ENCODE results near the gene METTL16. TPM values are rescaled to one million over a fixed set of nuclear protein-coding genes. Genes with fewer than 3 reads are reported as not detected.

METTL16 gene
- total RNA-seq, 4 donors from 2014 or later, result 16.1 to 141 (median 19.8) TPM

DNA sequence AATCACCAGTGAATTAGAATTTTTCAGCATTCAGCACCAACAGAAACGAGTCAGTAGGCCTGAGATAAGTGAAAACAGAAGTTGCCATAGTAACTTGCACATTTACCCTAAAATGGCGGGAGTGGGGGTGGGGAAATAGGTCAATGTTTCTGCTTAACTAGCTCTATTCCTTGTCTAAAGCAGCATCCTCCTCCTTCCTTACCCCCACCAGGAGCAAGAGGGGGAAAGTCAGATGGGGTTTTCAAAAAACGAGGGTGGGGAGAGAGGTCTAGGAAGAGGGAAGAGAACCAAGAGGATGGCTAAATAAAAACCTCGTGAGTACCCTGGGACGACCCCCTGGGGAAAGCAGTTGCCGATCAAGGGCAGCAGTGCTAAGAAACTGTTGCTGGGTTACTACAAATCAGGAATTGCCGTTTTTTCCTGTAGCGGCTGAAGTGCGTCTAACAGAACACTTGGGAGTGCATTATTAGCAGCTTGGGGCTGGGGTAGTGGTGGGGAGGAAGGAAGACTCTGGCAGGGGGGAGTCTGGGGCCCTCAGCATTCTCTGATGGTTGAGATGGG is 76.4 kb downstream of the METTL16 start:
- H3K27ac ChIP-seq, result no peak overlapping the region
- H3K27me3 ChIP-seq, result no peaks in the 10 kb centered on the region
- H3K36me3 ChIP-seq, result peaks cover 0 to 36% (median 15%) of the 10 kb centered on the region in 4 donors
- no peak for DNase-seq
- H3K9me3 ChIP-seq, result no peaks in the 10 kb centered on the region
- no peak for TF ChIP-seq POLR2AphosphoS5 (IDR thresholded peaks at IDR 0.05)
- no peak for TF ChIP-seq EP300 (IDR thresholded peaks at IDR 0.05; ENCODE audit: low read depth)
- TF ChIP-seq POLR2A (IDR thresholded peaks at IDR 0.05), result no peak
- TF ChIP-seq, protein P1, sequence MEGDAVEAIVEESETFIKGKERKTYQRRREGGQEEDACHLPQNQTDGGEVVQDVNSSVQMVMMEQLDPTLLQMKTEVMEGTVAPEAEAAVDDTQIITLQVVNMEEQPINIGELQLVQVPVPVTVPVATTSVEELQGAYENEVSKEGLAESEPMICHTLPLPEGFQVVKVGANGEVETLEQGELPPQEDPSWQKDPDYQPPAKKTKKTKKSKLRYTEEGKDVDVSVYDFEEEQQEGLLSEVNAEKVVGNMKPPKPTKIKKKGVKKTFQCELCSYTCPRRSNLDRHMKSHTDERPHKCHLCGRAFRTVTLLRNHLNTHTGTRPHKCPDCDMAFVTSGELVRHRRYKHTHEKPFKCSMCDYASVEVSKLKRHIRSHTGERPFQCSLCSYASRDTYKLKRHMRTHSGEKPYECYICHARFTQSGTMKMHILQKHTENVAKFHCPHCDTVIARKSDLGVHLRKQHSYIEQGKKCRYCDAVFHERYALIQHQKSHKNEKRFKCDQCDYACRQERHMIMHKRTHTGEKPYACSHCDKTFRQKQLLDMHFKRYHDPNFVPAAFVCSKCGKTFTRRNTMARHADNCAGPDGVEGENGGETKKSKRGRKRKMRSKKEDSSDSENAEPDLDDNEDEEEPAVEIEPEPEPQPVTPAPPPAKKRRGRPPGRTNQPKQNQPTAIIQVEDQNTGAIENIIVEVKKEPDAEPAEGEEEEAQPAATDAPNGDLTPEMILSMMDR (IDR thresholded peaks at IDR 0.05), result no peak
- H3K4me3 ChIP-seq, result no peak overlapping the region
- H3K4me1 ChIP-seq, result no peaks in the 10 kb centered on the region
- 61 to 68% methylated on average over 4 to 9 of the region's 9 CpGs for WGBS, 2 donors (ENCODE audit: low coverage in 1 of 2)
- intact Hi-C loops (cut with DNase I; ENCODE audit: low total_unique reads), result no loop called here
- in situ Hi-C loops (cut with MboI; ENCODE audit: low pct_ligation_motif_present in 1 of 4, low pct_unique_long_range_greater_than_20kb in 1 of 4, low sequenced_read_pairs in 3 of 4), result no loop called here

DNA sequence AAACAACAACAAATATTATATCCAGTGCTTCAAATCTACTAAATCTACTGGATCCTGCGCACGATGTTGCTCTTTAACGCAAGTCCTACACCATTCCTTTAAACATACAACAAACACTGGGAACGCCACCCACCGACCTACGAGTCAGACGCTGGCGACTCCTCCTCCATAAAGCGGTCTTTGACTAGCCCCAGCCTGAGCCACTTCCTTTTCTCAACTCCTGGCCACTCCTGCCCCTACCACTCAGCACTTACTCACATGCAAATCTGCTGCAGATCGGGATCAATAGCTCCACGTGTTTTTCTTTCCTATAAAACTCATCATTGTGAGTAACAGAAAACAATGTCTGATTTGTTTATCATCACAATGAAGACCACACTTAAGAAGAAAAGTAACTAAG is 78.0 kb downstream of the METTL16 start:
- Histone ChIP-seq H3K9me3 (no peaks in the 10 kb centered on the region), H3K4me3 (no peak overlapping the region), H3K27ac (no peak overlapping the region), H3K27me3 (no peaks in the 10 kb centered on the region), H3K36me3 (peaks cover 0 to 31% (median 9%) of the 10 kb centered on the region in 4 donors), H3K4me1 (no peaks in the 10 kb centered on the region)
- in situ Hi-C loops (cut with MboI; ENCODE audit: low pct_ligation_motif_present in 1 of 4, low pct_unique_long_range_greater_than_20kb in 1 of 4, low sequenced_read_pairs in 3 of 4), result no loop called here
- intact Hi-C loops (cut with DNase I; ENCODE audit: low total_unique reads), result no loop called here
- no peak for DNase-seq
- no peak for TF ChIP-seq EP300 (IDR thresholded peaks at IDR 0.05; ENCODE audit: low read depth)
- TF ChIP-seq, protein P1 (IDR thresholded peaks at IDR 0.05), result no peak
- no peak for TF ChIP-seq POLR2AphosphoS5 (IDR thresholded peaks at IDR 0.05)
- no peak for TF ChIP-seq POLR2A (IDR thresholded peaks at IDR 0.05)
- 77 to 82% methylated on average over 6 to 11 of the region's 11 CpGs for WGBS, 2 donors (ENCODE audit: low coverage in 1 of 2)

DNA sequence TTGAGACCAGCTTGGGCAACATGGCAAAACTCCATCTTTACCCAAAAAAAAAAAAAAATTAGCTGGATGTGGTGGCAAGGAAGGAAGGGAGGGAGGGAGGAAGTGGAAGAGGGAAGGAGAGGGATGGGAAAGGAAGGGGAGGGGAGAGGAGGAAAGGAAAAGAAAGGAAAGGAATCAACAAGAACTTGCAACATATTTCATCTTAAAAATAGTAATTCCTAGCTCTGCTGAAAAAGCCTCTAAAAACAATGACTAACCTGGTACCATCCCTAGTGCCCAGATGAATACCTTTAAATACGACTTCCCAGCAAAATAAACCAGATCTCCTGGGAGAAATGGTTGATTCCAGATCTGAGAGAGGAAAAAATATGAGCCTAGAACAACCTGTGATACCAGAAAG is 83.8 kb downstream of the METTL16 start:
- 94 to 100% methylated on average over 1 of the region's 1 CpG for WGBS, 2 donors (ENCODE audit: low coverage in 1 of 2)
- intact Hi-C loops (cut with DNase I; ENCODE audit: low total_unique reads), result no loop called here
- in situ Hi-C loops (cut with MboI; ENCODE audit: low pct_ligation_motif_present in 1 of 4, low pct_unique_long_range_greater_than_20kb in 1 of 4, low sequenced_read_pairs in 3 of 4), result loop anchor here in 1 of 4 donors (10.0 kb wide), 1 partner anchor 53 kb away; no protein-coding TSS in a partner anchor
- no peak for DNase-seq
- Histone ChIP-seq H3K9me3 (no peaks in the 10 kb centered on the region), H3K27me3 (no peaks in the 10 kb centered on the region), H3K4me1 (no peaks in the 10 kb centered on the region), H3K36me3 (peaks cover 0 to 8% (median 0%) of the 10 kb centered on the region in 4 donors), H3K4me3 (no peak overlapping the region), H3K27ac (no peak overlapping the region)
- TF ChIP-seq, protein P1 (IDR thresholded peaks at IDR 0.05), result no peak

DNA sequence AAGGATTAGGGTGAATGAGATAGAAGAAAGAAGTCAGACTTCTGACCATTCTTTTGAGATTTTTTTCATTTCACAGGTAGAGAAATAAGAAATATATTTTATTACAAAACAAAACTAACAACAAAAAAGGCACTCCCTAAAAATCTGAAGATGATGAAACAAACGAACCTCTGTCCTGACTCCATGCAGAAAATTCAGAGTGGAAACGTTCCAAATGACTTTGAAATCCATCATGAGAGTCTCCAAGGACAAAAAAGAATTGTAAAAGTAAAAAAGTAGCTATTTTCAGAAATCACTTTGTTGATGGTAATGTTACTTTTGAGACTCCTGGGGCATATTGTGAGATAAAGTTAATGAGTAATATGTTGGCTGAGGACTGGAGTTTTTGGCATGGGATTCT is 84.5 kb downstream of the METTL16 start:
- WGBS, 2 donors (ENCODE audit: low coverage in 1 of 2), result 64 to 74% methylated on average over 2 of the region's 2 CpGs
- Histone ChIP-seq H3K36me3 (peaks cover 0 to 3% (median 0%) of the 10 kb centered on the region in 4 donors), H3K4me3 (no peak overlapping the region), H3K27me3 (no peaks in the 10 kb centered on the region), H3K9me3 (no peaks in the 10 kb centered on the region), H3K4me1 (no peaks in the 10 kb centered on the region), H3K27ac (no peak overlapping the region)
- TF ChIP-seq, protein P1 (IDR thresholded peaks at IDR 0.05), result no peak
- TF ChIP-seq POLR2AphosphoS5 (IDR thresholded peaks at IDR 0.05), result no peak
- TF ChIP-seq POLR2A (IDR thresholded peaks at IDR 0.05), result no peak
- TF ChIP-seq EP300 (IDR thresholded peaks at IDR 0.05; ENCODE audit: low read depth), result no peak
- intact Hi-C loops (cut with DNase I; ENCODE audit: low total_unique reads) (no loop called here), in situ Hi-C loops (cut with MboI; ENCODE audit: low pct_ligation_motif_present in 1 of 4, low pct_unique_long_range_greater_than_20kb in 1 of 4, low sequenced_read_pairs in 3 of 4) (loop anchor here in 1 of 4 donors (10.0 kb wide), 1 partner anchor 52 kb away; no protein-coding TSS in a partner anchor)
- DNase-seq, result no peak
